A673 (cell line): ENCODE data around the gene VPS4B. TPM values are rescaled to one million over a fixed set of nuclear protein-coding genes. Genes with fewer than 3 reads are reported as not detected.

ENCODE experiments used
- BruUV-seq: library from RNA; stranded (reverse); fragments of 400-500 nt; replicated peaks from 2 replicates; lab custom pipeline; 2021; lab: Mats Ljungman, UMichigan
- CTCF ChIA-PET: fragments of 300-600 bp; sonication (Branson Sonifier 250); formaldehyde crosslinking; loops from one replicate; lab custom pipeline; 2022; ENCODE audit warnings: antibody characterized with exemption; lab: Charles Lee
- POLR2A ChIA-PET: fragments of 300-600 bp; sonication (Branson Sonifier 250); formaldehyde crosslinking; loops from one replicate; lab custom pipeline; 2022; ENCODE audit warnings: antibody characterized with exemption; ENCODE audit not compliant: low non-redundant PET; lab: Charles Lee
- DNase-seq: peaks from one replicate; pipeline ENCODE4 v3.0.0-alpha.2; 2015; ENCODE audit warnings: low spot score
- H3K27ac ChIP-seq: fragments of 200-600 bp; sonication (generic); 2 replicates; pipeline ENCODE4 v1.5.1; 2016; ENCODE audit warnings: mixed run types, low read depth, mild to moderate bottlenecking, mixed read lengths, antibody characterized with exemption, low read length; ENCODE audit not compliant: poor library complexity, severe bottlenecking
- H3K27me3 ChIP-seq: fragments of 200-600 bp; sonication (generic); replicated peaks from 2 replicates; pipeline ENCODE4 v1.6.1; 2017; ENCODE audit warnings: mixed run types, low read depth, mild to moderate bottlenecking, mixed read lengths, antibody characterized with exemption, low read length; ENCODE audit not compliant: insufficient read depth, poor library complexity
- H3K36me3 ChIP-seq: fragments of 200-600 bp; sonication (generic); 2 replicates; pipeline ENCODE4 v1.6.1; 2016; ENCODE audit warnings: mixed run types, mild to moderate bottlenecking, mixed read lengths, antibody characterized with exemption, low read length; ENCODE audit not compliant: insufficient read depth, poor library complexity, severe bottlenecking
- H3K4me1 ChIP-seq: fragments of 200-600 bp; sonication (generic); 2 replicates; pipeline ENCODE4 v1.6.1; 2017; ENCODE audit warnings: mixed run types, mild to moderate bottlenecking, mixed read lengths, antibody characterized with exemption, low read length; ENCODE audit not compliant: insufficient read depth, poor library complexity, severe bottlenecking
- H3K4me3 ChIP-seq: fragments of 200-600 bp; sonication (generic); 2 replicates; pipeline ENCODE4 v1.5.1; 2016; ENCODE audit warnings: low read depth, mixed run types, mild to moderate bottlenecking, mixed read lengths, low read length; ENCODE audit not compliant: poor library complexity, severe bottlenecking
- H3K9me3 ChIP-seq: fragments of 200-600 bp; sonication (generic); 2 replicates; pipeline ENCODE4 v1.6.1; 2016; ENCODE audit warnings: mixed run types, low read depth, mild to moderate bottlenecking, mixed read lengths, antibody characterized with exemption, low read length; ENCODE audit not compliant: poor library complexity, severe bottlenecking
- CTCF ChIP-seq: fragments of 300-800, 200-600 bp; sonication (generic); conservative IDR thresholded peaks from 2 replicates; pipeline ENCODE4 v1.5.1; 2017; ENCODE audit warnings: low read depth, mild to moderate bottlenecking, antibody characterized with exemption, low read length, moderate library complexity, mixed read lengths
- EZH2 ChIP-seq: fragments of 200-600 bp; sonication (generic); IDR thresholded peaks from 2 replicates; pipeline ENCODE4 v1.6.1; 2017; ENCODE audit warnings: borderline replicate concordance, low read depth, mild to moderate bottlenecking, mixed read lengths, antibody characterized with exemption, low read length; ENCODE audit not compliant: poor library complexity, severe bottlenecking
- intact Hi-C: fragments of 100-400 bp; cut with micrococcal nuclease; formaldehyde crosslinking; loops from one replicate; pipeline ENCODE4 v1.10.0; 2022; ENCODE audit not compliant: unreplicated experiment
- total RNA-seq: library from RNA; stranded (reverse); gene quantifications from 2 replicates; pipeline ENCODE4 v1.2.3, GENCODE V29; 2021

Gene VPS4B
- total RNA-seq, 1 experiment from 2014 or later = 94.8 TPM

GRCh38 chr18:63422864-63423304 is 608 bp upstream of the VPS4B start:
- peak overlapping the region; percentile 91 for H3K27ac ChIP-seq
- no peaks in the 10 kb centered on the region for H3K27me3 ChIP-seq
- intact Hi-C loops = no loop called here
- ChIA-PET POLR2A (no interaction called here), CTCF (no interaction called here)
- peaks cover 19% of the 10 kb centered on the region for H3K36me3 ChIP-seq
- peak overlapping the region; percentile 78 for H3K4me3 ChIP-seq
- no peak for DNase-seq
- H3K4me1 ChIP-seq = peaks cover 8% of the 10 kb centered on the region
- H3K9me3 ChIP-seq = no peaks in the 10 kb centered on the region
- BruUV-seq = TSS peak; percentile 96
- no peak for TF ChIP-seq EZH2
- TF ChIP-seq CTCF = no peak

- intact Hi-C loops = no loop called here
- H3K27me3 ChIP-seq = no peaks in the 10 kb centered on the region
These were observed 762 bp downstream of the VPS4B start for GRCh38 chr18:63421514-63421913.

GRCh38 chr18:63412953-63413352 is 9.3 kb downstream of the VPS4B start:
- Histone ChIP-seq H3K4me1 (peaks cover 19% of the 10 kb centered on the region), H3K4me3 (no peak overlapping the region), H3K27ac (peak overlapping the region; percentile 56), H3K9me3 (no peaks in the 10 kb centered on the region), H3K36me3 (peaks cover 73% of the 10 kb centered on the region), H3K27me3 (no peaks in the 10 kb centered on the region)
- DNase-seq = no peak
- intact Hi-C loops = no loop called here
- TF ChIP-seq EZH2 (no peak), CTCF (no peak)
- ChIA-PET POLR2A (no interaction called here), CTCF (no interaction called here)
- no TSS peak for BruUV-seq

More at GRCh38 chr18:63421514-63421913, 762 bp downstream of the VPS4B start:
- peak overlapping the region; percentile 91 for H3K27ac ChIP-seq
- H3K4me1 ChIP-seq = peaks cover 8% of the 10 kb centered on the region
- H3K9me3 ChIP-seq = no peaks in the 10 kb centered on the region
- H3K36me3 ChIP-seq = peaks cover 24% of the 10 kb centered on the region
- no TSS peak for BruUV-seq
- peak overlapping the region; percentile 78 for H3K4me3 ChIP-seq
- DNase-seq = no peak
- ChIA-PET CTCF (no interaction called here), POLR2A (no interaction called here)
- no peak for TF ChIP-seq CTCF
- no peak for TF ChIP-seq EZH2
